ENCODE data around the gene FAM53A. TPM values are rescaled to one million over a fixed set of nuclear protein-coding genes. Genes with fewer than 3 reads are reported as not detected.

Gene FAM53A
- total RNA-seq, 2 experiments from 2014 or later = 2.0 to 2.5 TPM

DNA sequence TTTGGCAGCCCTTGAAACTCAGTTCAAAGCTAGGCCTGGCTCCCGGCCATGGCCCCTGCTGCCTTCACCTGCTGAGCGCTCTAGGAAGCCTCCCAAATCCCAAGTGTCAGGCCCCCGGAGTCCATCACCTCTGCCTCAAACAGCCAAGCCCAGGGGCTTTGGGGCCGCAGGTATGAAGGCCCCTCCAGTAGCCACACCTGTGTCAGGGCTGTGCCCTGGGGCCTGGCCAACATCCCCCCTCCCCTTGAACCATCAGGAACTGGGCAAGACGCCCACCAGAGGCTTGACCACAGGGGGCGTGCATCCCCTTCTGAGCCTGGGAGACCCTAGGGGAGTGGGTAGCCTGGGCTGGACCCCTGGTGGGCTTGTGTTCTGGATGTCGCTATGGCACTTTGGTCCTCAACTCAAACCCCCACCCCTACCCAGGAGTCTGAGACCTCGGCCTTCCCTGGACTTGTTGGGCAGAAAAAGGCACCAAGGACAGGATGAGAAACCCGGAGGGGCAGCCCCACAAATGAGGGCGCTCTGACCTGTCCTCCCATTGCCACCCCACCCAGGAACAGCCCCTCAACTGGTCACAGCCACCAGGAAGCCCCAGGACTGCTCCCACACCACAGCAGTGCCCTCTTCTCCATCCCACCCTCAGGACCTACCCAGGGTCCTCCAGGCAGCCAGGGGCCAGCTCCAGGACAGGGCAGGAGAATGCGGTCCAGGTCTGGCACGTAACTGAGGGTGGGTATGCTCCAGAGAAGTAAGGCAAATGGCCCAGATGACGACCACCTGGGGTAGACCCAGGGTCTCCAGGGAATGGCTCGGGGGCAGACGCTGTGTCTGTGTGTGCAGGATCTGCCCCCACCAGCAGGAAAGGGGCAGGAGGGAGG is 32.2 kb upstream of the FAM53A start:
- DNase-seq = no peak
- Mint-ChIP-seq H3K9me3 (ENCODE audit: low read depth) (no peaks in the 10 kb centered on the region), H3K27ac (no peak overlapping the region), H3K27me3 (no peaks in the 10 kb centered on the region), H3K4me1 (peaks cover 41% of the 10 kb centered on the region), H3K36me3 (ENCODE audit: low read depth) (peaks cover 39% of the 10 kb centered on the region), H3K4me3 (no peak overlapping the region)
- intact Hi-C loops (cut with DNase I, micrococcal nuclease) = no loop called here
- no peak for ATAC-seq
- CTCF ChIA-PET = interaction anchor here (0.6 to 0.7 kb wide), 4 partner anchors 23 to 366 kb away, joined by 3 read pairs; no protein-coding TSS in a partner anchor
- POLR2A ChIA-PET = no interaction called here

DNA sequence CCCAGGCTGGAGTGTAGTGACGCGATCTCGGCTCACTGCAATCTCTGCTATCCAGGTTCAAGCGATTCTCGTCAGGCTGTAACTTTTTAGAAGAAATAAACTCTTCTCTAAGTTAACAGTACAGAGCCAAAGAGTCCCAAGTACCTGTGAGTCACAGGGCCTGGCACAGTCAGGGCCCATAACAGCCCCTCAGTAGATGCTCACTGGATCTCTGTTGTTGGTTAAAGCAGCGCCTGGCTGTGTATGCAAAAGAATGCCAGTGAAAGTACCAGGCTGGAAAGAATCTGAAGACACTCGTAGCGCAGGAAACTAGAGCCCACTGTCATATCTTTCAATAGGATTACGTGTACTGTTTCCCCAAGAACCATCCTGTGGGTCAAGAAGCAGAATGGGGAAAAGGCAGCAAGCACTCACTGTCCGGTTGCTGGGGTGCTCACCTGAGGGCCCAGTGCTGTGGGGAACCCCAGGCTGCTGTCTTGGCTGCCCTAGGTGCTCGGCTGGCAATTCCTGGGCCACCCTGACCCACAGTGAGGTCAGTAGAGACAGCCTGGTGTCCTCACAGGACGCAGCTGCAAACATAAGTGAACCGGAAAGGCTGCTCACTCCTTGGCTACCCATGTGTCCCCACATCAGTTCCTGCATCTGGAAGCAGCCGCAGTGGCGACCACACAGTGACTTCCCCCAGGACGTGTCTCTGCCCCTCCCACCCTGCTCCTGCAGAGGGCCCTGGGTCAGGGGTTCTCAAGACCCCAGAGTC is 31.1 kb upstream of the FAM53A start:
- ChIA-PET CTCF (interaction anchor here (0.6 to 1.3 kb wide), 3 partner anchors 8 to 139 kb away, joined by 3 read pairs; no protein-coding TSS in a partner anchor), POLR2A (interaction anchor here (1.2 kb wide), 1 partner anchor 11 kb away, joined by 4 read pairs; no protein-coding TSS in a partner anchor)
- ATAC-seq = no peak
- Mint-ChIP-seq H3K27ac (peak overlapping the region; percentile 60), H3K36me3 (ENCODE audit: low read depth) (peaks cover 50% of the 10 kb centered on the region), H3K9me3 (ENCODE audit: low read depth) (no peaks in the 10 kb centered on the region), H3K4me1 (peaks cover 52% of the 10 kb centered on the region), H3K27me3 (no peaks in the 10 kb centered on the region), H3K4me3 (peak overlapping the region; percentile 88)
- no peak for DNase-seq
- intact Hi-C loops (cut with DNase I, micrococcal nuclease) = no loop called here

GRCh38 chr4:1714303-1715001 is 30.3 kb upstream of the FAM53A start:
- peaks cover 52% of the 10 kb centered on the region for H3K4me1 Mint-ChIP-seq
- no peak for DNase-seq
- POLR2A ChIA-PET = interaction anchor here (1.2 to 6.2 kb wide), 2 partner anchors 8 to 10 kb away, joined by 4 to 89 read pairs; partner anchors contain the start of genes TACC3 and TMEM129
- H3K27me3 Mint-ChIP-seq = no peaks in the 10 kb centered on the region
- peak overlapping the region; percentile 98 for H3K27ac Mint-ChIP-seq
- H3K4me3 Mint-ChIP-seq = peak overlapping the region; percentile 88
- H3K9me3 Mint-ChIP-seq (ENCODE audit: low read depth) = no peaks in the 10 kb centered on the region
- H3K36me3 Mint-ChIP-seq (ENCODE audit: low read depth) = peaks cover 57% of the 10 kb centered on the region
- ATAC-seq = no peak
- CTCF ChIA-PET = interaction anchor here (1.3 to 3.8 kb wide), 3 partner anchors 9 to 21 kb away, joined by 3 to 26 read pairs (median 6); no protein-coding TSS in a partner anchor
- intact Hi-C loops (cut with DNase I, micrococcal nuclease) = loop anchor here in 1 of 2 experiments (5.0 kb wide), 3 partner anchors 512 to 782 kb away; partner anchors contain the start of genes GAK, MXD4 and TMEM175

DNA sequence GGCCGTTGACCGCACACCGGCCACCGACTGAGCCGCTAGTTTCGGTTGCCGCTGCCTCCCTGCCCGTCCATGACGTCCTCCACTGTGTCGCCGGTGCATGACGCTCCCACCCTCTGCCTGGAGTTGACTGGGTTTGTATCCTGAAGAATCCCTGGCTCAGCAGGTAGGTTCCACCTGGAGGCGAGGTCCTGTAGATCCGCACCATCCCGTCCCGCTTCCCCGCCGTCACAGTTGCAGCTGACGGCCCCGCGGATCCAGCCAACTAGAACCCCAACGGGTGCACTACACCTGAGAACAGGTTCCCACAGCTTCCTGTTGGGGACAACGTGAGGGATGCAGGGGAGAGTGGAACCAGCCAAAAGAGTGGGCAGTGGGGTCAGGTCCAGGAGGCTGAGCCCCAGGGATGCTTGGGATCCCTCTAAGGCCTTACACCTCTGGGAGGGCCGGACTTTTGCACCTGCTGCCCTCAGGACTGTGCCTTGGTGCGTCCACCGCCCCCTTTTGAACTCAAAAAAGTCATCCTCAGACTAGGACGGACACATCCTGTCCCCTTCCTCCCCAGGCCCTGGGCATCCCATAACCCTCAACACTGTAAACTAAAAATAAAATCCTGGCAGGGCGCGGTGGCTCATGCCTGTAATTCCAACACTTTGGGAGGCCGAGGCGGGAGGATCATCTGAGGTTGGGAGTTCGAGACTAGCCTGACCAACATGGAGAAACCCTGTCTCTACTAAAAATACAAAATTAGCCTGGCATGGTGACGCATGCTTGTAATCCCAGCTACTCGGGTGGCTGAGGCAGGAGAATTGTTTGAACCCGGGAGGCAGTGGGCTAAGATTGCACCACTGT is 29.1 kb upstream of the FAM53A start:
- intact Hi-C loops (cut with DNase I, micrococcal nuclease) = loop anchor here (2.0 to 5.0 kb wide), 9 partner anchors 14 to 781 kb away; partner anchors contain the start of genes CFAP99 (in 1 of the 2), FAM53A (in 1 of the 2), FGFRL1 (in 1 of the 2) and GAK (in 1 of the 2)
- no peak for DNase-seq
- Mint-ChIP-seq H3K27ac (peak overlapping the region; percentile 98), H3K4me3 (peak overlapping the region; percentile 88), H3K4me1 (peaks cover 57% of the 10 kb centered on the region), H3K36me3 (ENCODE audit: low read depth) (peaks cover 65% of the 10 kb centered on the region), H3K9me3 (ENCODE audit: low read depth) (no peaks in the 10 kb centered on the region), H3K27me3 (no peaks in the 10 kb centered on the region)
- CTCF ChIA-PET = interaction anchor here (1.5 to 3.8 kb wide), 4 partner anchors 10 to 20 kb away, joined by 6 to 26 read pairs (median 8); no protein-coding TSS in a partner anchor
- POLR2A ChIA-PET = interaction anchor here (1.6 to 6.2 kb wide), 3 partner anchors 9 to 20 kb away, joined by 4 to 89 read pairs (median 8); partner anchors contain the start of genes TACC3 and TMEM129
- peak; percentile 7 for ATAC-seq

DNA sequence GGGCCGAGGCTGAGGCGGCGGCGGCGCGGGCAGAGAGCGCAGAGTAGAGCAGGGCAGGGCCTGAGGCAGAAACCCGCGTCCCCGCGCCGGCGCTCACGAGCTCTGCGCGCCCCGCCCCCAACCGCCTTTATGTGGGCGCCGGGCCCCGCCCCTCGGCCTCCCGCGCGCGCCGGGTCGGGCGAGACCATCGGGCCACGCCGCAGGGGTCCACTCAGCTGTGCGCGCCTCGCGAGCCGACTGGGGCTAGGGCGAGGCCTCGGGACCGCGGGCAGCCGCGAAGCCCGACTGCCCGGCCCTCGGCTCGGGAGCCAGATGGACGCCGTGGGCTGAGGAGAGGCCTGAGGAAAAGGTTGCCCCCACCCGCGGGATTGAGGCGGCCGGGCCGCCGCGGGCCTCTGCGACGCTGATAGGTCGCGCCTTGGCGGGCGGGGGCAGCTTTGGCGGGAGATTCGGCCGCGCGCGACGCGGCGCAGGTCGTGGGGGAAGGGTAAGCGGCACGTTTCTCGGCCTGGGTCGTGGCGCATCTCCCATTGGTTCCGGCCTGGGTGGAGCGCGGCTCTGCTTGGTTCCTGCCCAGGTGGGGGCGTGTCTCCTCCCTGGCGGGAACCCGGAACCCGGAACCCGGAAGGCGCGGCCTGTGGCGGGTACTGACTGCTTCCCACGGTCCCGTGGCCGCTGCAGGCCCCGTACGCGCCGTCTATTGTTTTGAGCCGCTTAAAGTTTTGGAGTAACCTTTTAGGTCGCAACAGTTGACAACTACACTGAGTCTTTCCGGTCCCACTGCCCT is 28.3 kb upstream of the FAM53A start, which contains the start of gene SLBP:
SLBP (minus strand) TSS at position 104 of the 787 bp plus-strand sequence. CDS start 131 bp downstream, outside the sequence.
- DNase-seq (peak; percentile 100), ATAC-seq (peak; percentile 89)
- H3K27ac Mint-ChIP-seq = peak within 1 kb of the TSS; percentile 98
- no peaks in the 10 kb centered on the region for H3K9me3 Mint-ChIP-seq (ENCODE audit: low read depth)
- H3K27me3 Mint-ChIP-seq = no peaks in the 10 kb centered on the region
- ChIA-PET POLR2A (interaction anchor here (0.6 to 6.2 kb wide), 8 partner anchors 8 to 30 kb away, joined by 3 to 89 read pairs (median 4); partner anchors contain the start of genes FAM53A, TACC3 and TMEM129), CTCF (interaction anchor here (0.6 to 3.8 kb wide), 6 partner anchors 8 to 33 kb away, joined by 3 to 26 read pairs (median 8); partner anchors contain the start of gene TMEM129)
- intact Hi-C loops (cut with DNase I, micrococcal nuclease) = loop anchor here (1.0 to 5.0 kb wide), 22 partner anchors 9 to 1362 kb away; partner anchors contain the start of genes FAM53A (in 2 of the 2), LETM1 (in 2 of the 2), NSD2 (in 2 of the 2) and TACC3 (in 2 of the 2)
- H3K4me1 Mint-ChIP-seq = peaks cover 58% of the 10 kb centered on the region
- H3K4me3 Mint-ChIP-seq = peak within 1 kb of the TSS; percentile 99
- H3K36me3 Mint-ChIP-seq (ENCODE audit: low read depth) = peaks cover 69% of the 10 kb centered on the region

GRCh38 chr4:1711571-1712215 is 27.6 kb upstream of the FAM53A start:
- Mint-ChIP-seq H3K27me3 (no peaks in the 10 kb centered on the region), H3K27ac (peak overlapping the region; percentile 94), H3K4me1 (peaks cover 58% of the 10 kb centered on the region), H3K9me3 (ENCODE audit: low read depth) (no peaks in the 10 kb centered on the region), H3K4me3 (peak overlapping the region; percentile 99), H3K36me3 (ENCODE audit: low read depth) (peaks cover 69% of the 10 kb centered on the region)
- POLR2A ChIA-PET = interaction anchor here (0.6 to 6.2 kb wide), 7 partner anchors 9 to 31 kb away, joined by 3 to 89 read pairs (median 4); partner anchors contain the start of genes FAM53A, TACC3 and TMEM129
- ATAC-seq (peak; percentile 6), DNase-seq (peak; percentile 64)
- intact Hi-C loops (cut with DNase I, micrococcal nuclease) = loop anchor here (1.0 to 5.0 kb wide), 23 partner anchors 10 to 1363 kb away; partner anchors contain the start of genes FAM53A (in 2 of the 2), LETM1 (in 2 of the 2), NSD2 (in 2 of the 2) and TACC3 (in 2 of the 2)
- CTCF ChIA-PET = interaction anchor here (0.9 to 3.8 kb wide), 5 partner anchors 9 to 34 kb away, joined by 3 to 26 read pairs (median 10); no protein-coding TSS in a partner anchor

GRCh38 chr4:1711055-1711570 is 27.0 kb upstream of the FAM53A start:
- intact Hi-C loops (cut with DNase I, micrococcal nuclease) = loop anchor here (2.0 to 5.0 kb wide), 4 partner anchors 18 to 779 kb away; partner anchors contain the start of genes GAK (in 1 of the 2), MXD4 (in 1 of the 2) and TMEM175 (in 1 of the 2)
- peaks cover 58% of the 10 kb centered on the region for H3K4me1 Mint-ChIP-seq
- H3K4me3 Mint-ChIP-seq = peak overlapping the region; percentile 99
- CTCF ChIA-PET = interaction anchor here (1.7 to 3.8 kb wide), 3 partner anchors 12 to 19 kb away, joined by 10 to 26 read pairs (median 13); no protein-coding TSS in a partner anchor
- ATAC-seq = no peak
- POLR2A ChIA-PET = interaction anchor here (1.6 to 6.2 kb wide), 3 partner anchors 9 to 18 kb away, joined by 4 to 89 read pairs (median 8); partner anchors contain the start of genes TACC3 and TMEM129
- H3K27ac Mint-ChIP-seq = peak overlapping the region; percentile 94
- H3K36me3 Mint-ChIP-seq (ENCODE audit: low read depth) = peaks cover 71% of the 10 kb centered on the region
- no peaks in the 10 kb centered on the region for H3K27me3 Mint-ChIP-seq
- no peaks in the 10 kb centered on the region for H3K9me3 Mint-ChIP-seq (ENCODE audit: low read depth)
- DNase-seq = no peak

GRCh38 chr4:1708581-1708980 is 24.5 kb upstream of the FAM53A start:
- ATAC-seq = no peak
- Mint-ChIP-seq H3K4me3 (peak overlapping the region; percentile 34), H3K9me3 (ENCODE audit: low read depth) (no peaks in the 10 kb centered on the region), H3K27ac (peak overlapping the region; percentile 55), H3K36me3 (ENCODE audit: low read depth) (peaks cover 71% of the 10 kb centered on the region), H3K27me3 (no peaks in the 10 kb centered on the region), H3K4me1 (peaks cover 60% of the 10 kb centered on the region)
- no peak for DNase-seq
- CTCF ChIA-PET = interaction anchor here (0.9 to 10.9 kb wide), 8 partner anchors 8 to 22 kb away, joined by 3 to 122 read pairs (median 4); partner anchors contain the start of genes TACC3 and TMEM129
- POLR2A ChIA-PET = interaction anchor here (1.2 to 6.2 kb wide), 3 partner anchors 14 to 165 kb away, joined by 4 to 89 read pairs (median 28); partner anchors contain the start of genes TACC3 and TMEM129
- intact Hi-C loops (cut with DNase I, micrococcal nuclease) = no loop called here
